ENCODE data around the gene UFSP1.

Gene UFSP1

GRCh38 chr7:100873599-100874299 lies 15.8 kb downstream of the UFSP1 start:
- H3K27ac ChIP-seq (replicated peaks; ENCODE audit: low read length): no peak overlapping the region
- H3K4me3 ChIP-seq (ENCODE audit: low read length in 2 of 2): peak overlapping the region in 1 of 2 donors; percentile 85
- no peaks in the 10 kb centered on the region for H3K27me3 ChIP-seq (ENCODE audit: control insufficient read depth in 3 of 3, insufficient read depth in 3 of 3, low read depth in 1 of 3, low read length in 3 of 3)
- no peak overlapping the region for H3K18ac ChIP-seq (ENCODE audit: low read length)
- H4K91ac ChIP-seq (ENCODE audit: low read depth, low read length, poor library complexity): no peak overlapping the region
- H2BK15ac ChIP-seq (ENCODE audit: low read length): peak overlapping the region; percentile 15
- peak overlapping the region; percentile 69 for H3K4me2 ChIP-seq (ENCODE audit: insufficient read depth, low read length, poor library complexity, severe bottlenecking)
- H3K79me1 ChIP-seq (ENCODE audit: low read depth, low read length): peaks cover 6% of the 10 kb centered on the region
- no peak overlapping the region for H3K4ac ChIP-seq (ENCODE audit: low read length)
- no peak overlapping the region for H2BK5ac ChIP-seq (ENCODE audit: low read length)
- H3K9ac ChIP-seq (ENCODE audit: low read depth, low read length, poor library complexity): no peak overlapping the region
- no peak overlapping the region for H3K14ac ChIP-seq (ENCODE audit: low read length)
- WGBS, 2 donors (ENCODE audit: extremely low coverage in 2 of 2, insufficient read length in 2 of 2, insufficient replicate concordance in 1 of 2): no CpG with 5 or more reads among the region's 10 CpGs
- no peak for DNase-seq (ENCODE audit: low spot score)
- no peak overlapping the region for H2BK12ac ChIP-seq (ENCODE audit: low read length)
- H3K4me1 ChIP-seq (ENCODE audit: control insufficient read depth in 2 of 2, insufficient read depth in 1 of 2, low read depth in 1 of 2, low read length in 2 of 2): peaks cover 9 to 10% of the 10 kb centered on the region in 2 donors
- H2AK5ac ChIP-seq (ENCODE audit: low read depth, low read length): peak overlapping the region; percentile 99
- H4K8ac ChIP-seq (ENCODE audit: low read depth, low read length): peak overlapping the region; percentile 29
- peaks cover 33 to 80% of the 10 kb centered on the region in 2 donors for H3K36me3 ChIP-seq (replicated peaks in 1 of 2; ENCODE audit: control insufficient read depth in 2 of 2, insufficient read depth in 2 of 2, low read length in 2 of 2)
- no peak overlapping the region for H2BK120ac ChIP-seq (ENCODE audit: low read depth, low read length)
- H2AFZ ChIP-seq (ENCODE audit: low read length): peak overlapping the region; percentile 87
- H3K23ac ChIP-seq (ENCODE audit: low read depth, low read length, poor library complexity): no peak overlapping the region
- no peaks in the 10 kb centered on the region for H3K9me3 ChIP-seq (replicated peaks in 1 of 2; ENCODE audit: control insufficient read depth in 2 of 2, insufficient read depth in 1 of 2, low read depth in 1 of 2, low read length in 2 of 2)

- peak overlapping the region; percentile 93 for H3K9ac ChIP-seq (ENCODE audit: low read depth, low read length, poor library complexity)
- H3K79me1 ChIP-seq (ENCODE audit: low read depth, low read length): peaks cover 15% of the 10 kb centered on the region
- no CpG with 5 or more reads among the region's 27 CpGs for WGBS, 2 donors (ENCODE audit: extremely low coverage in 2 of 2, insufficient read length in 2 of 2, insufficient replicate concordance in 1 of 2)
- peak overlapping the region; percentile 67 for H2BK120ac ChIP-seq (ENCODE audit: low read depth, low read length)
- peak overlapping the region; percentile 99 for H2AFZ ChIP-seq (ENCODE audit: low read length)
- peak overlapping the region; percentile 95 for H3K4ac ChIP-seq (ENCODE audit: low read length)
- no peak overlapping the region for H4K91ac ChIP-seq (ENCODE audit: low read depth, low read length, poor library complexity)
- H3K4me3 ChIP-seq (ENCODE audit: low read length in 2 of 2): peak overlapping the region; percentile 87 to 93
- peaks cover 11 to 13% of the 10 kb centered on the region in 2 donors for H3K4me1 ChIP-seq (ENCODE audit: control insufficient read depth in 2 of 2, insufficient read depth in 1 of 2, low read depth in 1 of 2, low read length in 2 of 2)
- H2BK5ac ChIP-seq (ENCODE audit: low read length): peak overlapping the region; percentile 100
- H3K23ac ChIP-seq (ENCODE audit: low read depth, low read length, poor library complexity): peak overlapping the region; percentile 97
- peak overlapping the region; percentile 97 for H2BK15ac ChIP-seq (ENCODE audit: low read length)
- peak overlapping the region; percentile 100 for H3K14ac ChIP-seq (ENCODE audit: low read length)
- H3K36me3 ChIP-seq (replicated peaks in 1 of 2; ENCODE audit: control insufficient read depth in 2 of 2, insufficient read depth in 2 of 2, low read length in 2 of 2): peaks cover 18 to 46% of the 10 kb centered on the region in 2 donors
- H2AK5ac ChIP-seq (ENCODE audit: low read depth, low read length): peak overlapping the region; percentile 100
- no peak overlapping the region for H4K8ac ChIP-seq (ENCODE audit: low read depth, low read length)
- peak overlapping the region; percentile 89 for H3K4me2 ChIP-seq (ENCODE audit: insufficient read depth, low read length, poor library complexity, severe bottlenecking)
- peak overlapping the region; percentile 2 for H2BK12ac ChIP-seq (ENCODE audit: low read length)
- peak overlapping the region; percentile 33 for H3K27ac ChIP-seq (replicated peaks; ENCODE audit: low read length)
- DNase-seq (ENCODE audit: low spot score): no peak
- peak overlapping the region; percentile 99 for H3K18ac ChIP-seq (ENCODE audit: low read length)
- no peaks in the 10 kb centered on the region for H3K27me3 ChIP-seq (ENCODE audit: control insufficient read depth in 3 of 3, insufficient read depth in 3 of 3, low read depth in 1 of 3, low read length in 3 of 3)
- no peaks in the 10 kb centered on the region for H3K9me3 ChIP-seq (replicated peaks in 1 of 2; ENCODE audit: control insufficient read depth in 2 of 2, insufficient read depth in 1 of 2, low read depth in 1 of 2, low read length in 2 of 2)
These were observed 21.6 kb downstream of the UFSP1 start for GRCh38 chr7:100867776-100868485.

- WGBS, 2 donors (ENCODE audit: extremely low coverage in 2 of 2, insufficient read length in 2 of 2, insufficient replicate concordance in 1 of 2): no CpG with 5 or more reads among the region's 42 CpGs
- Histone ChIP-seq H3K4me2 (ENCODE audit: insufficient read depth, low read length, poor library complexity, severe bottlenecking) (peak within 1 kb of the TSS; percentile 89), H3K27me3 (ENCODE audit: control insufficient read depth in 3 of 3, insufficient read depth in 3 of 3, low read depth in 1 of 3, low read length in 3 of 3) (no peaks in the 10 kb centered on the region), H4K91ac (ENCODE audit: low read depth, low read length, poor library complexity) (peak within 1 kb of the TSS; percentile 85), H2BK120ac (ENCODE audit: low read depth, low read length) (peak within 1 kb of the TSS; percentile 97), H2BK15ac (ENCODE audit: low read length) (peak within 1 kb of the TSS; percentile 99), H2AK5ac (ENCODE audit: low read depth, low read length) (peak within 1 kb of the TSS; percentile 100), H3K36me3 (replicated peaks in 1 of 2; ENCODE audit: control insufficient read depth in 2 of 2, insufficient read depth in 2 of 2, low read length in 2 of 2) (peaks cover 16 to 42% of the 10 kb centered on the region in 2 donors), H2BK5ac (ENCODE audit: low read length) (peak within 1 kb of the TSS; percentile 100), H3K23ac (ENCODE audit: low read depth, low read length, poor library complexity) (peak within 1 kb of the TSS; percentile 97), H2BK12ac (ENCODE audit: low read length) (peak within 1 kb of the TSS; percentile 100), H3K27ac (replicated peaks; ENCODE audit: low read length) (peak within 1 kb of the TSS; percentile 33), H3K9ac (ENCODE audit: low read depth, low read length, poor library complexity) (peak within 1 kb of the TSS; percentile 93), H3K9me3 (replicated peaks in 1 of 2; ENCODE audit: control insufficient read depth in 2 of 2, insufficient read depth in 1 of 2, low read depth in 1 of 2, low read length in 2 of 2) (no peaks in the 10 kb centered on the region), H3K4me1 (ENCODE audit: control insufficient read depth in 2 of 2, insufficient read depth in 1 of 2, low read depth in 1 of 2, low read length in 2 of 2) (peaks cover 11 to 13% of the 10 kb centered on the region in 2 donors), H3K14ac (ENCODE audit: low read length) (peak within 1 kb of the TSS; percentile 100), H3K4me3 (ENCODE audit: low read length in 2 of 2) (peak within 1 kb of the TSS; percentile 87 to 93), H2AFZ (ENCODE audit: low read length) (peak within 1 kb of the TSS; percentile 99), H4K8ac (ENCODE audit: low read depth, low read length) (peak within 1 kb of the TSS; percentile 82), H3K18ac (ENCODE audit: low read length) (peak within 1 kb of the TSS; percentile 99), H3K79me1 (ENCODE audit: low read depth, low read length) (peaks cover 17% of the 10 kb centered on the region), H3K4ac (ENCODE audit: low read length) (peak within 1 kb of the TSS; percentile 95)
- DNase-seq (ENCODE audit: low spot score): peak; percentile 83
These were observed 22.3 kb downstream of the UFSP1 start, which contains the start of gene TRIP6 for GRCh38 chr7:100867040-100867775. TRIP6 (plus strand) TSS chr7:100867387; CDS start chr7:100867498, 111 bp downstream.

Data from neuronal stem cell (in vitro differentiated cells).